HG03575 (cell line): ENCODE data around the gene FA2H.
"Not testable (repeated sequence)": the region's sequence is repeated elsewhere in the genome, so short reads cannot be mapped to it uniquely, and the experiment has no call there.

ENCODE experiments used
- ATAC-seq: cut with Tn5 transposase; IDR thresholded peaks from one replicate; pipeline ENCODE4 v1.9.1; 2021; ENCODE audit not compliant: unreplicated experiment, insufficient number of reproducible peaks, low FRiP score; ENCODE audit errors: extremely low read depth

FA2H gene

GRCh38 chr16:74729783-74730683 lies 44.6 kb downstream of the FA2H start:
- ATAC-seq = no peak

DNA sequence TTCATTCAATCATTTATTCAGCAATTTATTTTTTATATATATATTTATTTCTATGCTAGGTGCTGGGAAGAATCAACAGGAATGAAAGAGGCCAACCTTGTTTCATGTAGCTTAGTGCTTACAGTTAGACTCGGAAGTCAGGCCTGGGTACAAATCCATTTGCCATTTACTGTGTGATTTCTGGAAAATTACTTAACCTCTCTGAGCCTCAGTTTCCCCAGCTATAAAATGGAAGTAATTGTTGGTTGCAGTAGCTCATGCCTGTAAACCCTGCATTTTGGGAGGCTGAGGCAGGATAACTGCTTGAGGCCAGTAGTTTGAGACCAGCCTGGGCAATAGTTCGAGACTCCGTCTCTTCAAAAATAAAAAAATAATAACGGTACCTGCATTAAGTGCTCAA lies 46.7 kb downstream of the FA2H start:
- ATAC-seq = no peak

DNA sequence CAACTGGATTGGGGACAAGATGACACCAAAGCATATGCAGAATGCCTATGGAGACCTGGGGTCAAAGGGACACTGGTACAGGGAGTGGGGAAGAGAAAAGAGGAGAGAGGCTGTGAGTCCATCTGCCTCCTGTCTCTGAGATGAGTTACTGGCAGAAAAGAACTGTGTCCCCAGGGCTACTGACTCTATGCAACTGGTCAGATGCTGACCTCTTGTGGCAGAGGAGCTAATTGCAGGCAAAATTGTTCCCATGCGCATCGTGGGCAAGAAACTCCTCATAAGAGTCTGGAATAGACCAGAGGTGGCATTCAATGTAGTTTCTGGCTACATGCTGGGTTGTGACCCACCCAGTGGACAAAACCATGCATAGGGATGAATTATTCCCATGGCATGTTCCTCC lies 47.9 kb downstream of the FA2H start:
- ATAC-seq = no peak

DNA sequence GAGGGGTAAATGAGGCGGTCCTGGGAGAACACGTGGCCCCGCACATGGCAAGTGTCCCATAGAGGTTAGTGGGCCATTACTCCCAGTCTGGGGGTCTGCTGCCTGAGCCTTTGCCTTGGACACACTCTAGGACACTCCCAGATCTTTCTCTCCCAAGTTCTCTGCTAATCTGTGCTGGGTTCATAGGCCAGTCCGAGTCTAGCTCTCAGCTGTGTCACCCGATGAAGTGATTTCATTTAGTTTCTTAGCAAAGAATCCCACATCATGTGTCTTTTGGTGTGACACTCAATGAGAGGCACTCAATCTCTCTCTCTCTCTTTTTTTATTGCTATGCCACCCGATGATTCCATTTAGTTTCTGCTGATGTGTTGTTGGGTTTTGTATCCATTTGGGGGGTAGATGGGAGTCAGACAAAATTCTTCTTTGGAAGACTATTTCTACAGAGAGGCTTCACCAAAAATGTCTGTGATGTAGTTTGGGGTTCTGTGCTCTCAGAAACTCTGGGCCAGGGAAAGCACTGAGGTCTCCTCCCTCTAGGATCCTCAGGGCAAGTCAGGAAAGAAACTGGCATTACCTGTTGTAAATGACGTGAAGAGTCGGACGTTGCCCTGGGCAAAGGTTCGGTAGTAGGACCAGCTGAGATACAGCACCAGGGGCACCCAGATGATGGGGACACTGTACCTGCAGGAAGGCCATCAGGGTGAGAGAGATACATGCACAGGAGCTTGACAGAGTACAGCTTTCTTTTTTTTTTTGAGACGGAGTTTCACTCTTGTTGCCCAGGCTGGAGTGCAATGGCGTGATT lies 48.8 kb downstream of the FA2H start:
- no peak for ATAC-seq

- no peak for ATAC-seq
Measured at GRCh38 chr16:74724820-74725549, 49.6 kb downstream of the FA2H start.

GRCh38 chr16:74723256-74723655 lies 51.4 kb downstream of the FA2H start:
- ATAC-seq = no peak

GRCh38 chr16:74722156-74722555 lies 52.5 kb downstream of the FA2H start:
- ATAC-seq = not testable (repeated sequence)

- ATAC-seq = no peak
Measured at GRCh38 chr16:74721716-74722115, 52.9 kb downstream of the FA2H start.

DNA sequence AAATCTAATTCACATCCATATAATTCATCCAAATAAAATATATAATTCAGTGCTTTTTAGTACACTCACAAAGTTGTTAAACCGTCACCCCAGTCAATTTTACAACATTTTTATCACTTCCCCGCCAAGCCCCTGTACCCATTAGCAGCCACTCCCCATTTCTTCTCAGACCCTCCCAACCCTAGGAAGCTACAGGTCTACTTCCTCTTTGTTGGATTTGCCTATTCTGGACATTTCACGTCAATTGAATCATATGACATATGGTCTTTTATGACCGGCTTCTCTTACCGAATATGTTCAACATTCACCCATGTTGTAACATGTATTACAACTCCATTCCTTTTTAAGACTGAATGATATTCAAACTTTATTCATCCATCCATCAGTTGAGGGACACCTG lies 54.0 kb downstream of the FA2H start:
- ATAC-seq = no peak

DNA sequence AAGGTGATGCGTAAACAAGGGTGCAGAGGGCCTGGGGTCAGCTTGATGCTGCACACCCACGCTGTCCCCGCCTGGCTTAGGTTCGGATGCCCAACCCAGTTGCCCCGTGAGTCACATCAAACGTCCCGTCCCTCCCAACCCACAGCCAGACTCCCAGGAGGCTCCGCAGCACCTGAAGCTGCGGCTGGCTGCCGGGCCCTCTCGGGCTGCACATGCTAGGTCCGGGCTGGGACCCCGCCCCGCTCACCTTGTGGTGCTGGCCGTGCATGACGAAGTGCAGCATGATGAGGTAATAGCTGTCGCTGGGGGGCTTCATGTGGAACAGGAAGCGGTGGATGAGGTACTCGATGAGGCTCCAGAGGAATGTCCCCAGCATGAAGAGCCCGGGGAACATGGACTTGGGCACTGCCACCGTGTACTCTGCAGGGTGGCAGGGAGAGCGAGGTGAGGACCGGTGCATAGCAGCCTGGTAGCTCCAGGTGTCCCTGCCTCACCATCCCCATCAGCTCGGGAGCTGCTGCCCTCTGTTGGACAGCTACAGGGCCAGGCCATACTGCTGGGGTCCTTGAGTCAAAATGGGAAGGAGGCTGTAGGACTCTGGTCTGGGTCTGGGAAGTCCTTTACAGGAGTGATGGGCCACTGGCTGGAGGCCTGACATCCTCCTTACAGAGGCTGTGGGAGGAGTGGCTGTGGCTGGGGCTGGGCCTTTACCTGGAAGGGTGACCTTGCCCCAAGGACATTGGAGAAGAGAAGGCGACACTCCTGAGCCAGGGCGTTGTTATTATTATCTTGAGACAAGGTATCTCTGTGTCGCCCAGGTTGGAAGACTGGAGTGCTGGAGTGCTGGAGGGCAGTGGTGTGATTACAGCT lies 55.6 kb downstream of the FA2H start:
- ATAC-seq = no peak

- no peak for ATAC-seq
Measured at GRCh38 chr16:74718140-74718539, 56.5 kb downstream of the FA2H start.

GRCh38 chr16:74717367-74717766 lies 57.3 kb downstream of the FA2H start:
- ATAC-seq = no peak

DNA sequence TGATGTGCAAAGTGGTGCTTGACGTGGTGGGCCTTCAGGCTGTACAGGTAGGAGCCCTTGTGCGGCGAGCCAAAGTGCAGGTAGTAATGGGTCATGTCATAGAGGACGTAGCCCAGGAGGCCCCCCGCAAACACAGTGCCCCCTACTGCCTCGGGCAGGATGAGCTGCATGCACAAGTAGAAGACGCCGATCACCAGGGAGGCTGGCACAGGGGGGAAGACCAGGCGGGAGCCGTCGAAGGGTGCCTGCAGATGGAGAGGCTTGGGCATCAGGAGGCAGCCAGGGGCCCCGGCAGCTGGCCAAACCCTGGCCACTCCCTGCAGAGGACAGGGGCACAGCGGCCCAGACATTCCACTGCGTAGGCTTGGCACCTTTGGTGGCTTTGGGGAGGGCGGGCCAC lies 58.3 kb downstream of the FA2H start:
- no peak for ATAC-seq

GRCh38 chr16:74713876-74714275 lies 60.7 kb downstream of the FA2H start:
- no peak for ATAC-seq

DNA sequence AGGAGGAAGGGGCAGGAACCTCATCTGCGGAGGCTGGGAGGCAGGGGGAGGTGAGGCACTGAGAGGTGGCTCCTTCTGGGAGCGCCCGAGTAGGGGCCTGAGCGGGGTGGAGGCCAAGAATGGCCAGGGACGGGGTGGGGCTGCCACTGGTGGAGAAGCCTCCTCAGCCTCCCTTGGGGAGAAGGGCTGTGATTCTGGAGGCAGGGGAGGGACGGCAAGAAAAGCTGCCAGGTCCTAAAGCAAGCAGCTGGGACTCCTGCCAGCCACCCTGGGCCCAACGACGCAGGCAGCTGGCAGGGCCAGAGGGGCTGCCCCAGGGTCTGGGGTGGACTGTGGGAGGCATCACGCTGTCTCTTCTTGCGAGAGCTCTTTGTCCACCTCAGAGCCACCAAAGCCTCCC lies 61.3 kb downstream of the FA2H start:
- no peak for ATAC-seq

GRCh38 chr16:74711938-74712337 lies 62.7 kb downstream of the FA2H start:
- no peak for ATAC-seq

GRCh38 chr16:74710401-74710800 lies 64.2 kb downstream of the FA2H start:
- no peak for ATAC-seq

DNA sequence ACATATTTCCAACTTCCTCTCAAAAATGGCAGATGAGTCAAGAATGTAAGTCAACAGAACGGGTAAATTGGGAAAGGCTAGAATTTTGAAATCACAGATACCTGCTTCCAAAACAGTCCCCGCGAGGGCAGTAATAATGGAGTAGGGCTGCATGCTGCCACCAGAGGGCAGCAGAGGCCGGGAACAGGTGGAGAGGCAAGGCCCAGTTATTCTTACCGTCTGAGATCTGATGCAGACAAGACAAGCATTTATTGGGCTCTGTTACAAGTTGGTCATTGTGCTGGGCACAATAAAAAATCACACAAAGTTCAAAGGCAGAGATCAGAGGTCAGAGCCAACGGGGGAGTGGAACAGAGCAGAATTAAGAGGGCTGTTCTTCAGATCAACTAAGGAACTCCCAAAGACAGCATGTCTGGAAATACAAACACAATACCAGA lies 65.2 kb downstream of the FA2H start:
- no peak for ATAC-seq
